Epithelial cell of proximal tubule (primary cell): ENCODE data around the gene SETD4. TPM values are rescaled to one million over a fixed set of nuclear protein-coding genes. Genes with fewer than 3 reads are reported as not detected.
"Not testable (repeated sequence)": the region's sequence is repeated elsewhere in the genome, so short reads cannot be mapped to it uniquely, and the experiment has no call there.

Source experiments
- DNase-seq: peaks from one replicate; pipeline ENCODE4 v3.0.0-alpha.2; 2011; ENCODE audit warnings: low read depth
- H3K4me3 ChIP-seq: 2 replicates; pipeline ENCODE4 v1.5.1; 2011; ENCODE audit warnings: low read depth, mild to moderate bottlenecking, low read length
- total RNA-seq: library from RNA; depleted of rRNA; stranded (reverse); fragments of >200 nt; gene quantifications from 2 replicates; pipeline ENCODE4 v1.2.3, GENCODE V29; 2015
- TF ChIP-seq, protein P1 (sequence below): conservative IDR thresholded peaks from 2 replicates; pipeline ENCODE4 v1.5.1; 2012; ENCODE audit warnings: low read depth, mild to moderate bottlenecking, low read length

The SETD4 gene
- total RNA-seq, 1 donor from 2014 or later = 36.2 TPM

DNA sequence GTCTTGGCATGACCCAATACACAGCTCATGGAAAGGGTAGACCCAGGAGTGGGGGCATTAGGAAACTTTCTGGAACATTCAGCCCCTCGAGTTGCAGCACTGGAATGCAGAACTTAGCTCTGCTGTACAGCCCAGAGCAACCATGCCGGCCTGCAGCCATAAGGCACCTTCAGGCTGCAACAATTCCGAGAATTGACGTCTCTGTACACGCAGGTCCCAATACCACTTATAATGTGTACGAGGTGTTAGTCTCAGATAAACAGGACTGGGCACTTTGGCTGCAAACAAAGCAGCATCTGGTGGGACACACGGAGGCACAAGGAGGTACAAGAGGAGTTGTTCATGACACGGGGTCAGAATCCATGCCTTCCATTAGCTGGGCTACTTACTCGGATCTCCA is 17.4 kb upstream of the SETD4 start:
- no peak overlapping the region for H3K4me3 ChIP-seq
- TF ChIP-seq, protein P1, sequence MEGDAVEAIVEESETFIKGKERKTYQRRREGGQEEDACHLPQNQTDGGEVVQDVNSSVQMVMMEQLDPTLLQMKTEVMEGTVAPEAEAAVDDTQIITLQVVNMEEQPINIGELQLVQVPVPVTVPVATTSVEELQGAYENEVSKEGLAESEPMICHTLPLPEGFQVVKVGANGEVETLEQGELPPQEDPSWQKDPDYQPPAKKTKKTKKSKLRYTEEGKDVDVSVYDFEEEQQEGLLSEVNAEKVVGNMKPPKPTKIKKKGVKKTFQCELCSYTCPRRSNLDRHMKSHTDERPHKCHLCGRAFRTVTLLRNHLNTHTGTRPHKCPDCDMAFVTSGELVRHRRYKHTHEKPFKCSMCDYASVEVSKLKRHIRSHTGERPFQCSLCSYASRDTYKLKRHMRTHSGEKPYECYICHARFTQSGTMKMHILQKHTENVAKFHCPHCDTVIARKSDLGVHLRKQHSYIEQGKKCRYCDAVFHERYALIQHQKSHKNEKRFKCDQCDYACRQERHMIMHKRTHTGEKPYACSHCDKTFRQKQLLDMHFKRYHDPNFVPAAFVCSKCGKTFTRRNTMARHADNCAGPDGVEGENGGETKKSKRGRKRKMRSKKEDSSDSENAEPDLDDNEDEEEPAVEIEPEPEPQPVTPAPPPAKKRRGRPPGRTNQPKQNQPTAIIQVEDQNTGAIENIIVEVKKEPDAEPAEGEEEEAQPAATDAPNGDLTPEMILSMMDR = no peak
- no peak for DNase-seq

DNA sequence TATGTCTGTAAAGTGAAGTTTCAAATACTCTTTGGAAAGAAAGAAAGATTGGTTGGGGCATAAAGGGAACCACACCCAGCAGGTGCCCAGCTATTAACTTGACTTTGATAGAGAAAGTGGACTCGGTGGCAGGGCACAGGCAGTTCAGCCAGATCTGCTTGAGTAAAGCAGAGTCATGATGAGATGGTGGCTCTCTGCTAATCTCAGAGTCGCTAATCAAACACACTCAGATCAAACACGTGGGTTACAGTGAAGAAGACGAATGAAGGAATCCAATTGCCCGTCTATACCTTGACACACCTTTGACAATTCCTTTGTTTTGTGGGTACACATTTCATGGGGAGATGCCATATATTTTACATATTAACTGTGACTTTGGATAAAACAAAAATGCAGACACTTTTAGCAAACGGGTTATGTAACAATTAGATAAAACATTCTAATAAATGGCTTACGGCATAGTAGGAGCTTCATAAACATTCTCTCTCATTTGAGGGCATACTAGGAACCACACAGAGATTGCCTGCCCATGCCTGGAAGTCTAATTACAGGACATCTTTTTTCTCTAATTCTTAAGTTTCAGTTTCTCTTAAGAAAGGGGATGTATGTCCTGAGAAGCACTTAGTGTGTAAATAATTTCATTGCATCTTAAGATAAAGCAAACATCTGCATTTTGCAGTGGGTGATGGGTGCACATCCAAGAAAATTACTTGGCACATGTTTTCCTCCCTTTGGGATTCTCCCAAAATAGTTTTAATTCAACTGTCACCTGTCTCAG is 16.7 kb upstream of the SETD4 start:
- H3K4me3 ChIP-seq = no peak overlapping the region
- DNase-seq = no peak
- TF ChIP-seq, protein P1 = no peak

DNA sequence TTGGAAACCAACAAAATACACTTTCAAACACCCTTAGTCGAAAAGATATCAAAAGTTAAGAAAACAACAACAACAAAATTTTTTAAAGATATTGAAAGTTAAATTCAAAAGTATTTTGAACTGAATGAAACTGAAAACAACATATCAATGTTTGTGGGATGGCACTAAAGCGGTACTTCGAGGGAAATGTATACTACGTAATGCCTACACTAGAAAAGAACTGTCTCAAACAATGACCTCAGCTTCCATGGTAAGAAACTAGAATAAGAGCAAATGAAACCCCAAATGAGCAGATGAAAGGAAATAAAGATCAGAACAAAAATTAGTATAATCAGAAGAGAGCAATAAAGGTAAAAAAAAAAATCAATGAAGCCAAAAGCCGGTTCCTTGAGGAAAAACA is 15.6 kb upstream of the SETD4 start:
- TF ChIP-seq, protein P1 = no peak
- H3K4me3 ChIP-seq = no peak overlapping the region
- no peak for DNase-seq

DNA sequence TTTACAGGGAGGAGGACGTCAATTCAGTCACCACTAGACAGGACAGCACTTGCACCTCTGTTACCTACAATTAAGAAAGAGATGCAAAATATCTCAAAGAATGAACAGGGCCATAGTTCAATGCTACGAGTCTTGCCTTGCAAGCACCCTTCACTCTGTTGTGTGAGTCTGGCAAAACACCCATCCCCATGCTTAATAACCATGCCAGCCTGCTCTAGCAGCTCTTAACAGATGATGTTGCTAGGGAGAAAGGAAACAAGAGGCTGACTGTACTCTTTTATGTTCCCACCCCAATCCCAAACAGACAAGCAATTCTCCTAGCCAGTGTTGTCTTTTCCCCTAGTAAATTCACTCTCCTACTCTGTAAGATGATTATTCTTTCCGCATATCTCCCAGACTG is 14.8 kb upstream of the SETD4 start:
- DNase-seq = no peak
- TF ChIP-seq, protein P1 = no peak
- no peak overlapping the region for H3K4me3 ChIP-seq

DNA sequence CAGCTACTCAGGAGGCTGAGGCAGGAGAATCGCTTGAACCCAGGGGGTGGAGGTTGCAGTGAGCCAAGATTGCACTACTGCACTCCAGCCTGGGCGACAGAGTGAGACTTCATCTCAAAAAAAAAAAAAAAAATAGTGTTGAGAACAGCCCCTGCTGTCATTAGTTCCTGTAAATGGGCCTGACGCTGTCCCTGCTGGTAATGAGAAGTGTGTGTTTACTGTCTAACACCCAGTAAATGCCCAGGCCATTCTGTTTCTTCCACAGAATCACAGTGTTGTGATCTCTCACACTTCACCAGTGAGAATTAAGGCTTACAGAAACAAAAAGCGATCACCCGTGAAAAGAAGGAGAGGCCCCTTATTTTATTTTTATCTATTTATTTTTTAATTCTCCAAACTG is 13.6 kb upstream of the SETD4 start:
- H3K4me3 ChIP-seq, DNase-seq: not testable (repeated sequence)

DNA sequence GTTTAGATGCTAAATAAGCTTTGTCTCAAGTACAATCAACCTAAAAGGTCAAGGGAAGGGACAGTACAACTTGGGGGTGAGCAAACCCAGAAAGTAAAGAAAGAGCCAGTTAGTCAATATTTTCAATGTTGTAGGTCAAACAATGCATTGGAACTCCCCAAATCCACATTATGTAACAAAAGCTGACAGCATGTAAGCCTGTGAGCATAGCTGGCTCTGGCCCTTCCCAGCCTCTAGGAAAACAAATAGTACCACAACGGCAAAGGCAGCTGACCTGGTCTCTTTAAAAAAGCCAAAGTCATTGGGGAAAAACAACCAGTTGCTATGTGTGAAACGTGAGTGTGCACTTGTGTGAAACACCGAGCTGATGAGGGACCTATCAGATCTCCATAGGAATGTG is 12.9 kb upstream of the SETD4 start:
- DNase-seq = no peak
- TF ChIP-seq, protein P1 = no peak
- no peak overlapping the region for H3K4me3 ChIP-seq

DNA sequence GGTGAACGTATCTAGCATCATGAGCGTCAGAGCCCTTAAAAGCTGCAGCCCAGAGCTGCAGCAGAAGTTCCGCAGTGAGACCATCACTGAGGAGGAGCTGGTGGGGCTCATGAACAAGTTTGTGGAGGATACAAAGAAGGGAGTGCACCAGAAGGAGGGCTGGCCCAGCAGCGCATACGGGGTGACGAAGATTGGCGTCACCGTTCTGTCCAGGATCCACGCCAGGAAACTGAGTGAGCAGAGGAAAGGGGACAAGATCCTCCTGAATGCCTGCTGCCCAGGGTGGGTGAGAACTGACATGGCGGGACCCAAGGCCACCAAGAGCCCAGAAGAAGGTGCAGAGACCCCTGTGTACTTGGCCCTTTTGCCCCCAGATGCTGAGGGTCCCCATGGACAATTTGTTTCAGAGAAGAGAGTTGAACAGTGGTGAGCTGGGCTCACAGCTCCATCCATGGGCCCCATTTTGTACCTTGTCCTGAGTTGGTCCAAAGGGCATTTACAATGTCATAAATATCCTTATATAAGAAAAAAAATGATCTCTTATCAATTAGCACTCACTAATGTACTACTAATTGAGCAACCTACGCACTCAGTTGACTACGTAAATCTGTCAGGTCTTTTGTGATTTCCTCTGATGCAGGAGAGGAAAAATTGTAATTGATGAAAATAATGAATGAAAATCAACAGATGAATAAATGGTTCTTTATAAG is 12.3 kb upstream of the SETD4 start:
- no peak overlapping the region for H3K4me3 ChIP-seq

More for the DNA sequence above, 12.3 kb upstream of the SETD4 start:
- DNase-seq = no peak
- TF ChIP-seq, protein P1 = no peak
